OCI-LY7 (cell line): ENCODE measurements around the gene SAT1. TPM values are rescaled to one million over a fixed set of nuclear protein-coding genes. Genes with fewer than 3 reads are reported as not detected.

Experiments
- BruUV-seq: library from RNA; stranded (reverse); fragments of 400-500 nt; replicated peaks from 2 replicates; lab custom pipeline; 2021; lab: Mats Ljungman, UMichigan
- CTCF ChIA-PET: fragments of 300-600 bp; sonication (Branson Sonifier 250); formaldehyde crosslinking; loops from one replicate; lab custom pipeline; 2022; ENCODE audit warnings: antibody characterized with exemption; ENCODE audit not compliant: unreplicated experiment; lab: Charles Lee
- POLR2A ChIA-PET: fragments of 300-600 bp; sonication (Branson Sonifier 250); formaldehyde crosslinking; loops from one replicate; lab custom pipeline; 2022; ENCODE audit warnings: antibody characterized with exemption; lab: Charles Lee
- DNase-seq: peaks from one replicate; pipeline ENCODE4 v3.0.0-alpha.2; 2015; ENCODE audit warnings: low spot score
- H2AFZ ChIP-seq: fragments of 200-600 bp; sonication (generic), shearing (Covaris generic); 2 replicates; pipeline ENCODE4 v1.6.1; 2014; ENCODE audit warnings: mild to moderate bottlenecking, antibody characterized with exemption, low read length, moderate library complexity
- H3K27ac ChIP-seq: fragments of 200-600 bp; sonication (generic); 2 replicates; pipeline ENCODE4 v1.5.1; 2014; ENCODE audit warnings: mixed run types, low read depth, mild to moderate bottlenecking, moderate library complexity, low read length, inconsistent platforms; ENCODE audit not compliant: poor library complexity, severe bottlenecking
- H3K36me3 ChIP-seq: fragments of 200-600 bp; sonication (generic); 2 replicates; pipeline ENCODE4 v1.6.1; 2014; ENCODE audit warnings: mild to moderate bottlenecking, antibody characterized with exemption, low read length, moderate library complexity, mixed read lengths; ENCODE audit not compliant: insufficient read depth
- H3K4me1 ChIP-seq: fragments of 200-600 bp; sonication (generic); 2 replicates; pipeline ENCODE4 v1.5.1; 2014; ENCODE audit warnings: mild to moderate bottlenecking, low read length; ENCODE audit not compliant: insufficient read depth, poor library complexity, severe bottlenecking
- H3K4me2 ChIP-seq: fragments of 200-600 bp; sonication (generic); 2 replicates; pipeline ENCODE4 v1.6.1; 2014; ENCODE audit warnings: mild to moderate bottlenecking, low read length
- H3K4me3 ChIP-seq: fragments of 200-600 bp; sonication (generic); 2 replicates; pipeline ENCODE4 v1.5.1; 2014; ENCODE audit warnings: mild to moderate bottlenecking, low read depth, low read length; ENCODE audit not compliant: poor library complexity, severe bottlenecking
- H3K79me2 ChIP-seq: fragments of 200-600 bp; sonication (generic); 2 replicates; pipeline ENCODE4 v1.6.1; 2016; ENCODE audit warnings: low read depth, mild to moderate bottlenecking, low read length, moderate library complexity, mixed read lengths; ENCODE audit not compliant: insufficient read depth
- H3K9me2 ChIP-seq: fragments of 200-600 bp; sonication (generic); 2 replicates; pipeline ENCODE4 v1.6.1; 2016; ENCODE audit warnings: mild to moderate bottlenecking, low read length, mixed read lengths; ENCODE audit not compliant: insufficient read depth
- H3K9me3 ChIP-seq: fragments of 200-600 bp; sonication (generic); 2 replicates; pipeline ENCODE4 v1.6.1; 2014; ENCODE audit warnings: mild to moderate bottlenecking, mixed run types, low read length, mixed read lengths
- H4K20me1 ChIP-seq: fragments of 200-600 bp; sonication (generic); 2 replicates; pipeline ENCODE4 v1.6.1; 2014; ENCODE audit warnings: mild to moderate bottlenecking, antibody characterized with exemption, low read length, moderate library complexity, mixed read lengths; ENCODE audit not compliant: insufficient read depth
- EZH2phosphoT487 ChIP-seq: fragments of 200-600 bp; sonication (generic); IDR thresholded peaks from 2 replicates; pipeline ENCODE4 v1.6.1; 2018; ENCODE audit warnings: low read depth, borderline replicate concordance, mild to moderate bottlenecking, mixed run types, antibody characterized with exemption, low read length, moderate library complexity, mixed read lengths
- intact Hi-C: fragments of 100-400 bp; cut with micrococcal nuclease; formaldehyde crosslinking; loops from one replicate; pipeline ENCODE4 v1.10.0; 2022; ENCODE audit not compliant: unreplicated experiment
- total RNA-seq, 2 experiments: library from RNA; depleted of rRNA in 1 of 2; stranded (reverse); fragments of >200 nt in 1 of 2; shearing (Covaris generic) in 1 of 2; gene quantifications; 2 replicates each; pipeline ENCODE4 v1.2.3, GENCODE V29; 2014 to 2022
- TF ChIP-seq, protein P1 (sequence below): fragments of 200-600 bp; sonication (generic); conservative IDR thresholded peaks from 2 replicates; pipeline ENCODE4 v1.5.1; 2014; ENCODE audit warnings: mild to moderate bottlenecking, antibody characterized with exemption, low read length, moderate library complexity, mixed read lengths

SAT1 gene
- total RNA-seq, 2 experiments from 2014 or later = 46.9 to 50.7 TPM

DNA sequence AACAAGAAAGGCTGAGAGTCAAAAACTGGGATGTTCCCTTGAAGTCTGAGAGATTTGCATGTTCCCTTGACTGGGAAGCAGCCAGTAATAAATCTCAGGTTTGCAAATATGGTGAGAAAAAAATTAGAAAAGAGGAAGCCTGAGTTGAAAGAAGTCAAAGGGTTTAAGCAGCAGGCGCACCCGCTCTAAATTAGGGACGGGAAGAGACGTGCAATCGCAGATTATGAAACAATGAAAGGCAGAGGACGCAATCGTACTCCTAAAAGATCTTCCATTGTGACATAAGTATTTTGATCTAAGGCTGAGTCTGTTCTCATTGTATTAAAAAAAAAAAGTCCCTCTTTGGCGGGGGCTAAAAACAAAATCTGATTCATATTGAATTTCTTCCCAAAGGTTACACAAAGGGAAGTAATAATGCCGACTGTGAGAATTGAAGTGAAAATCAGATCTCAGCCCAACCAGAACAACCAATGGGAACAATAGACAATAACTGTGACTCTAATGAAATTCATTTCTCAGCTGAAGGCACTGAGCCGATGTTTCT lies 28.2 kb downstream of the SAT1 start:
- Histone ChIP-seq H3K4me2 (peak overlapping the region; percentile 47), H3K27ac (no peak overlapping the region), H4K20me1 (no peaks in the 10 kb centered on the region), H3K9me2 (no peaks in the 10 kb centered on the region), H3K79me2 (no peaks in the 10 kb centered on the region), H2AFZ (peak overlapping the region; percentile 46; the same call in 1 of the 2 replicates), H3K9me3 (no peaks in the 10 kb centered on the region), H3K4me1 (peaks cover 18% of the 10 kb centered on the region), H3K4me3 (no peak overlapping the region), H3K36me3 (no peaks in the 10 kb centered on the region)
- ChIA-PET CTCF (no interaction called here), POLR2A (no interaction called here)
- BruUV-seq = no TSS peak
- intact Hi-C loops = no loop called here
- TF ChIP-seq, protein P1, sequence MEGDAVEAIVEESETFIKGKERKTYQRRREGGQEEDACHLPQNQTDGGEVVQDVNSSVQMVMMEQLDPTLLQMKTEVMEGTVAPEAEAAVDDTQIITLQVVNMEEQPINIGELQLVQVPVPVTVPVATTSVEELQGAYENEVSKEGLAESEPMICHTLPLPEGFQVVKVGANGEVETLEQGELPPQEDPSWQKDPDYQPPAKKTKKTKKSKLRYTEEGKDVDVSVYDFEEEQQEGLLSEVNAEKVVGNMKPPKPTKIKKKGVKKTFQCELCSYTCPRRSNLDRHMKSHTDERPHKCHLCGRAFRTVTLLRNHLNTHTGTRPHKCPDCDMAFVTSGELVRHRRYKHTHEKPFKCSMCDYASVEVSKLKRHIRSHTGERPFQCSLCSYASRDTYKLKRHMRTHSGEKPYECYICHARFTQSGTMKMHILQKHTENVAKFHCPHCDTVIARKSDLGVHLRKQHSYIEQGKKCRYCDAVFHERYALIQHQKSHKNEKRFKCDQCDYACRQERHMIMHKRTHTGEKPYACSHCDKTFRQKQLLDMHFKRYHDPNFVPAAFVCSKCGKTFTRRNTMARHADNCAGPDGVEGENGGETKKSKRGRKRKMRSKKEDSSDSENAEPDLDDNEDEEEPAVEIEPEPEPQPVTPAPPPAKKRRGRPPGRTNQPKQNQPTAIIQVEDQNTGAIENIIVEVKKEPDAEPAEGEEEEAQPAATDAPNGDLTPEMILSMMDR = no peak
- no peak for TF ChIP-seq EZH2phosphoT487
- DNase-seq = no peak

DNA sequence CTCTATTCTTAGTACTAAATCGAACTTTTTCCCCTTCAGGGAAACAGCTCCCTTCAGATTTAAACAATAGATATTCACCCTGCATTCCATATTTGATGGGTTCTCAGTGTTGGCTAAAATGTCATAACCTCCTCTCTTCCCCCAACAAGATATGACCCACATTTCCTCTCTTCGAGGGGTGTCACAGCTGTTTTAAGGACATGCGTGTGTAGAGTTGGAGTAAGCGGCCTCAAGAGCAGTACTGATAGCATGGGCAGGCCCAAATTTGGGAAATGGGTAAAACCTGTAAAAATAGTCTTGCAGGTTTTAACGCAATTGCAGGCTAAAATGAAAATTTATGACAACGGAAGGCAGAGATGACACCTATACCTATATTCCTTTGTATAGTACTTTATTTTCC lies 28.7 kb downstream of the SAT1 start:
- no peaks in the 10 kb centered on the region for H3K9me2 ChIP-seq
- TF ChIP-seq, protein P1 = no peak
- no peaks in the 10 kb centered on the region for H3K36me3 ChIP-seq
- intact Hi-C loops = no loop called here
- H3K79me2 ChIP-seq = no peaks in the 10 kb centered on the region
- CTCF ChIA-PET = no interaction called here
- POLR2A ChIA-PET = no interaction called here
- peak overlapping the region; percentile 47; the same call in 1 of the 2 replicates for H3K4me2 ChIP-seq
- H3K9me3 ChIP-seq = no peaks in the 10 kb centered on the region
- peaks cover 18% of the 10 kb centered on the region for H3K4me1 ChIP-seq
- peak overlapping the region; percentile 46; the same call in 1 of the 2 replicates for H2AFZ ChIP-seq
- no peaks in the 10 kb centered on the region for H4K20me1 ChIP-seq
- no peak overlapping the region for H3K27ac ChIP-seq
- H3K4me3 ChIP-seq = no peak overlapping the region
- DNase-seq = no peak
- no TSS peak for BruUV-seq

DNA sequence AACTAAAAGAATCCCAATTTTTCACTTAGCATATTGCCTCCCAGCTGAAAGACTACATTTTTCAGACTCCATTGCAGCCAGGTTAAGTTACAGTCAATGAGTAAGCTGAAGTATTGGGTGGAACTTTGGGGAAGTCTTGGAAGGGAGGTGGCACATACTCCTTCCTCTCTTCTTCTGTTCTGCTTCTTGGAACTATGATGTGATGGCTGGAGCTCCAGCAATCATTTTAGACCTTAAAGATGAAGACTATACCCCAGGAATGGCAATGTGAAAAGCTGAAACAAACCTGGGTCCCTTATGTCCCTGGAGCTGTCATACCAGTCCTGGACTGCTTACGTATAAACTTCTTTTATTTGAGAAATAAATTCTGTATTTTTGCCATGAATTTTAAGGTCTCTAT lies 30.8 kb downstream of the SAT1 start:
- POLR2A ChIA-PET = interaction anchor here (1.0 kb wide), 1 partner anchor 8 kb away, joined by 4 read pairs; no protein-coding TSS in a partner anchor
- Histone ChIP-seq H4K20me1 (no peaks in the 10 kb centered on the region), H3K4me2 (no peak overlapping the region), H3K27ac (no peak overlapping the region), H3K9me2 (no peaks in the 10 kb centered on the region), H2AFZ (no peak overlapping the region), H3K4me1 (peaks cover 19% of the 10 kb centered on the region), H3K4me3 (no peak overlapping the region), H3K9me3 (no peaks in the 10 kb centered on the region), H3K79me2 (no peaks in the 10 kb centered on the region), H3K36me3 (no peaks in the 10 kb centered on the region)
- no TSS peak for BruUV-seq
- CTCF ChIA-PET = interaction anchor here (0.5 kb wide), 1 partner anchor 14 kb away, joined by 3 read pairs; no protein-coding TSS in a partner anchor
- TF ChIP-seq, protein P1 = no peak
- intact Hi-C loops = no loop called here
- no peak for DNase-seq
